B cell (primary cell): Measurements from ENCODE around the gene SORT1. TPM values are rescaled to one million over a fixed set of nuclear protein-coding genes. Genes with fewer than 3 reads are reported as not detected.

Experiments
- ATAC-seq: fragments of 200-7000 bp; cut with Tn5 transposase; one replicate; pipeline ENCODE4 v1.10.0; 2021; ENCODE audit warnings: low read depth, mild to moderate bottlenecking, moderate number of reproducible peaks, moderate library complexity
- CTCF ChIA-PET: fragments of 350-600 bp; sonication (Branson Sonifier 250); formaldehyde crosslinking; loops from one replicate; lab custom pipeline; 2021; ENCODE audit warnings: antibody characterized with exemption, inconsistent platforms; lab: Charles Lee
- POLR2A ChIA-PET: fragments of 350-600 bp; sonication (Branson Sonifier 250); formaldehyde crosslinking; loops from one replicate; lab custom pipeline; 2021; ENCODE audit warnings: antibody characterized with exemption; lab: Charles Lee
- DNase-seq: peaks from one replicate; pipeline ENCODE4 v3.0.0; 2013
- H2AFZ ChIP-seq: 2 replicates; pipeline ENCODE4 v1.6.1; 2012; ENCODE audit warnings: mild to moderate bottlenecking, low read depth, low read length; ENCODE audit not compliant: insufficient read depth, poor library complexity, severe bottlenecking
- H3K27ac ChIP-seq, 2 donors: 1 replicate in 1 of 2; 2 replicates in 1 of 2; pipeline ENCODE4 v1.5.1; 2012 to 2013; ENCODE audit warnings: low read length in 2 of 2, mild to moderate bottlenecking in 2 of 2, moderate library complexity in 1 of 2
- H3K27me3 ChIP-seq, 4 experiments: fragments of 200-600 bp in 1 of 4; sonication (generic) in 1 of 4; replicated peaks in 1 of 4; 1 replicate in 2 of 4; 2 replicates in 2 of 4; pipeline versions ENCODE4 v1.6.1 to v1.7.0; 2013 to 2016; ENCODE audit warnings: low read length in 3 of 4, mild to moderate bottlenecking in 2 of 4, mixed read lengths in 1 of 4, moderate library complexity in 1 of 4; ENCODE audit not compliant: insufficient read depth in 4 of 4, control insufficient read depth in 3 of 4; ENCODE audit errors: control extremely low read depth in 1 of 4
- H3K36me3 ChIP-seq, 2 experiments: replicated peaks in 1 of 2; 1 replicate in 1 of 2; 2 replicates in 1 of 2; pipeline versions ENCODE4 v1.6.1 to v1.7.1; 2013; ENCODE audit warnings: low read length in 1 of 2; ENCODE audit not compliant: insufficient read depth in 2 of 2, control insufficient read depth in 1 of 2; ENCODE audit errors: control extremely low read depth in 1 of 2, extremely low read depth in 1 of 2
- H3K4me1 ChIP-seq, 2 donors: fragments of 200-600 bp in 1 of 2; sonication (generic) in 1 of 2; 1 replicate in 1 of 2; 2 replicates in 1 of 2; pipeline versions ENCODE4 v1.5.1 to v1.6.1; 2013 to 2017; ENCODE audit warnings: low read length in 2 of 2; ENCODE audit not compliant: control insufficient read depth in 2 of 2, insufficient read depth in 2 of 2
- H3K4me2 ChIP-seq: replicated peaks from 2 replicates; pipeline ENCODE3; 2012; ENCODE audit warnings: mild to moderate bottlenecking, low read depth, low read length; ENCODE audit not compliant: poor library complexity, severe bottlenecking
- H3K4me3 ChIP-seq, 5 experiments: fragments of 200-600 bp in 1 of 5; sonication (generic) in 1 of 5; 1 replicate in 3 of 5; 2 replicates in 2 of 5; pipeline versions ENCODE4 v1.5.1 to v1.7.0; 2011 to 2016; ENCODE audit warnings: low read length in 4 of 5, mild to moderate bottlenecking in 4 of 5, low read depth in 2 of 5, control low read depth in 1 of 5, moderate library complexity in 1 of 5; ENCODE audit not compliant: insufficient read depth in 1 of 5; ENCODE audit errors: control extremely low read depth in 1 of 5, extremely low read depth in 1 of 5
- H3K79me2 ChIP-seq: fragments of 200-600 bp; sonication (generic); one replicate; pipeline ENCODE4 v1.6.0; 2016; ENCODE audit warnings: low read length; ENCODE audit not compliant: control insufficient read depth, insufficient read depth
- H3K9ac ChIP-seq: fragments of 200-600 bp; sonication (generic); 2 replicates; pipeline ENCODE4 v1.6.1; 2017; ENCODE audit warnings: mild to moderate bottlenecking, low read length, moderate library complexity
- H3K9me3 ChIP-seq, 3 donors: one replicate each; pipeline versions ENCODE4 v1.6.1 to v1.7.1; 2013; ENCODE audit warnings: low read length in 2 of 3; ENCODE audit not compliant: control insufficient read depth in 2 of 3, insufficient read depth in 1 of 3; ENCODE audit errors: control extremely low read depth in 1 of 3
- H4K20me1 ChIP-seq: 2 replicates; pipeline ENCODE4 v1.6.0; 2012; ENCODE audit warnings: mild to moderate bottlenecking, low read length; ENCODE audit not compliant: insufficient read depth, control insufficient read depth, poor library complexity, severe bottlenecking
- H3K27ac Mint-ChIP-seq: one replicate; pipeline ENCODE4 v1.8.0; 2021; ENCODE audit warnings: mixed read lengths
- H3K27me3 Mint-ChIP-seq: one replicate; pipeline ENCODE4 v1.8.0; 2021; ENCODE audit warnings: mixed read lengths
- H3K4me1 Mint-ChIP-seq: one replicate; pipeline ENCODE4 v1.8.0; 2021; ENCODE audit warnings: mixed read lengths
- H3K4me3 Mint-ChIP-seq: one replicate; pipeline ENCODE4 v1.8.0; 2021; ENCODE audit warnings: mixed read lengths
- H3K9me3 Mint-ChIP-seq: one replicate; pipeline ENCODE4 v1.8.0; 2022; ENCODE audit warnings: mixed read lengths; ENCODE audit not compliant: insufficient read depth
- CTCF ChIP-seq: fragments of 200-600 bp; IDR thresholded peaks from one replicate; pipeline ENCODE4 v1.8.0; 2022; ENCODE audit warnings: antibody characterized with exemption, mild to moderate bottlenecking
- EZH2 ChIP-seq: IDR thresholded peaks from 2 replicates; pipeline ENCODE4 v1.6.1; 2012; ENCODE audit warnings: borderline replicate concordance, low read depth, mild to moderate bottlenecking, moderate library complexity, low read length; ENCODE audit not compliant: insufficient read depth, poor library complexity, severe bottlenecking
- WGBS: methylation state at CpG from one replicate; pipeline ENCODE4 v1.1.5; 2013; ENCODE audit warnings: missing lambda C conversion rate; ENCODE audit not compliant: insufficient coverage; 5-methylcytosine and 5-hydroxymethylcytosine counted together
- intact Hi-C: fragments of 100-400 bp; cut with micrococcal nuclease; formaldehyde crosslinking; loops from one replicate; pipeline ENCODE4 v1.10.0; 2022
- polyA plus RNA-seq: library from polyadenylated mRNA; depleted of rRNA; stranded (reverse); fragments of >200 nt; gene quantifications from 2 replicates; pipeline ENCODE4 v1.2.3, GENCODE V29; 2012
- total RNA-seq, 2 donors: library from RNA; stranded (reverse); fragments of 120-200 nt in 1 of 2; gene quantifications; 1 replicate in 1 of 2; 2 replicates in 1 of 2; pipeline versions ENCODE4 v1.2.3 to v1.2.4, GENCODE V29; 2013 to 2022

Gene SORT1
- total and polyA plus RNA-seq, 2 donors (not counting 1 experiment from before 2014, with no cell fraction given), result 0.13 to 0.25 TPM

- Histone ChIP-seq H3K27me3 (no peaks in the 10 kb centered on the region), H3K9ac (no peak overlapping the region), H3K36me3 (no peaks in the 10 kb centered on the region), H4K20me1 (no peaks in the 10 kb centered on the region), H3K4me1 (no peaks in the 10 kb centered on the region), H2AFZ (no peak overlapping the region), H3K4me2 (no peak overlapping the region), H3K79me2 (no peaks in the 10 kb centered on the region), H3K27ac (no peak overlapping the region), H3K4me3 (no peak overlapping the region), H3K9me3 (no peaks in the 10 kb centered on the region)
- H3K4me3 Mint-ChIP-seq, result no peak overlapping the region
- TF ChIP-seq EZH2 (no peak), CTCF (no peak)
- DNase-seq (no peak), ATAC-seq (no peak)
- peaks cover 2% of the 10 kb centered on the region for H3K27me3 Mint-ChIP-seq
- intact Hi-C loops, result no loop called here
- H3K27ac Mint-ChIP-seq, result no peak overlapping the region
- CTCF ChIA-PET, result interaction anchor here (0.9 to 2.6 kb wide), 3 partner anchors 10 to 261 kb away, joined by 3 to 9 read pairs (median 3); partner anchors contain the start of gene SORT1
- 96% methylated on average over 25 of the region's 29 CpGs for WGBS
- no peaks in the 10 kb centered on the region for H3K9me3 Mint-ChIP-seq
- H3K4me1 Mint-ChIP-seq, result peaks cover 2% of the 10 kb centered on the region
- POLR2A ChIA-PET, result no interaction called here
Measured at GRCh38 chr1:109268431-109269211, 129.1 kb downstream of the SORT1 start.

- Histone ChIP-seq H4K20me1 (no peaks in the 10 kb centered on the region), H3K36me3 (no peaks in the 10 kb centered on the region), H3K27me3 (peaks cover 0 to 1% (median 0%) of the 10 kb centered on the region in 4 experiments), H3K79me2 (no peaks in the 10 kb centered on the region), H3K9ac (no peak overlapping the region), H2AFZ (no peak overlapping the region), H3K4me2 (no peak overlapping the region), H3K4me3 (no peak overlapping the region), H3K27ac (no peak overlapping the region), H3K4me1 (peaks cover 0 to 3% of the 10 kb centered on the region in 2 donors), H3K9me3 (no peaks in the 10 kb centered on the region)
- H3K4me3 Mint-ChIP-seq, result no peak overlapping the region
- POLR2A ChIA-PET, result no interaction called here
- peaks cover 4% of the 10 kb centered on the region for H3K27me3 Mint-ChIP-seq
- TF ChIP-seq EZH2, result no peak
- no peak for TF ChIP-seq CTCF
- CTCF ChIA-PET, result interaction anchor here (1.2 to 2.6 kb wide), 3 partner anchors 9 to 262 kb away, joined by 3 to 9 read pairs (median 3); partner anchors contain the start of gene SORT1
- DNase-seq, result no peak
- H3K27ac Mint-ChIP-seq, result no peak overlapping the region
- intact Hi-C loops, result no loop called here
- ATAC-seq, result no peak
- H3K4me1 Mint-ChIP-seq, result peaks cover 4% of the 10 kb centered on the region
- H3K9me3 Mint-ChIP-seq, result no peaks in the 10 kb centered on the region
- WGBS, result 97% methylated on average over 17 of the region's 17 CpGs
Measured at GRCh38 chr1:109267743-109268300, 129.9 kb downstream of the SORT1 start.
